ENCODE results near the gene VSIG8.

Gene VSIG8

GRCh38 chr1:159870704-159871103 is 8.2 kb upstream of the VSIG8 start:
- Histone ChIP-seq H3K9me3 (ENCODE audit: control insufficient read depth, low read length) (no peaks in the 10 kb centered on the region), H3K27ac (ENCODE audit: insufficient read depth, low read length, poor library complexity, severe bottlenecking) (no peak overlapping the region), H3K36me3 (ENCODE audit: control insufficient read depth, insufficient read depth, low read length) (no peaks in the 10 kb centered on the region), H3K4me3 (ENCODE audit: insufficient read depth, low read depth, low read length, poor library complexity, severe bottlenecking) (no peak overlapping the region), H3K27me3 (replicated peaks; ENCODE audit: control insufficient read depth, insufficient read depth, low read length, poor library complexity, severe bottlenecking) (no peaks in the 10 kb centered on the region), H3K4me1 (ENCODE audit: control insufficient read depth, insufficient read depth, low read length, poor library complexity, severe bottlenecking) (peaks cover 2% of the 10 kb centered on the region)
- no peak for DNase-seq

GRCh38 chr1:159869607-159870006 is 7.2 kb upstream of the VSIG8 start:
- Histone ChIP-seq H3K4me1 (ENCODE audit: control insufficient read depth, insufficient read depth, low read length, poor library complexity, severe bottlenecking) (peaks cover 2% of the 10 kb centered on the region), H3K9me3 (ENCODE audit: control insufficient read depth, low read length) (no peaks in the 10 kb centered on the region), H3K36me3 (ENCODE audit: control insufficient read depth, insufficient read depth, low read length) (no peaks in the 10 kb centered on the region), H3K4me3 (ENCODE audit: insufficient read depth, low read depth, low read length, poor library complexity, severe bottlenecking) (no peak overlapping the region), H3K27ac (ENCODE audit: insufficient read depth, low read length, poor library complexity, severe bottlenecking) (no peak overlapping the region), H3K27me3 (replicated peaks; ENCODE audit: control insufficient read depth, insufficient read depth, low read length, poor library complexity, severe bottlenecking) (no peaks in the 10 kb centered on the region)
- no peak for DNase-seq

GRCh38 chr1:159869173-159869572 is 6.7 kb upstream of the VSIG8 start:
- Histone ChIP-seq H3K4me1 (ENCODE audit: control insufficient read depth, insufficient read depth, low read length, poor library complexity, severe bottlenecking) (peaks cover 2% of the 10 kb centered on the region), H3K4me3 (ENCODE audit: insufficient read depth, low read depth, low read length, poor library complexity, severe bottlenecking) (no peak overlapping the region), H3K27me3 (replicated peaks; ENCODE audit: control insufficient read depth, insufficient read depth, low read length, poor library complexity, severe bottlenecking) (no peaks in the 10 kb centered on the region), H3K27ac (ENCODE audit: insufficient read depth, low read length, poor library complexity, severe bottlenecking) (no peak overlapping the region), H3K36me3 (ENCODE audit: control insufficient read depth, insufficient read depth, low read length) (no peaks in the 10 kb centered on the region), H3K9me3 (ENCODE audit: control insufficient read depth, low read length) (no peaks in the 10 kb centered on the region)
- DNase-seq, result no peak

- DNase-seq, result no peak
- H3K4me3 ChIP-seq (ENCODE audit: insufficient read depth, low read depth, low read length, poor library complexity, severe bottlenecking), result no peak overlapping the region
- no peaks in the 10 kb centered on the region for H3K27me3 ChIP-seq (replicated peaks; ENCODE audit: control insufficient read depth, insufficient read depth, low read length, poor library complexity, severe bottlenecking)
- peaks cover 2% of the 10 kb centered on the region for H3K4me1 ChIP-seq (ENCODE audit: control insufficient read depth, insufficient read depth, low read length, poor library complexity, severe bottlenecking)
- H3K36me3 ChIP-seq (ENCODE audit: control insufficient read depth, insufficient read depth, low read length), result no peaks in the 10 kb centered on the region
- no peaks in the 10 kb centered on the region for H3K9me3 ChIP-seq (ENCODE audit: control insufficient read depth, low read length)
- H3K27ac ChIP-seq (ENCODE audit: insufficient read depth, low read length, poor library complexity, severe bottlenecking), result no peak overlapping the region
Measured at GRCh38 chr1:159868766-159869165, 6.3 kb upstream of the VSIG8 start.

- Histone ChIP-seq H3K27ac (ENCODE audit: insufficient read depth, low read length, poor library complexity, severe bottlenecking) (no peak overlapping the region), H3K4me3 (ENCODE audit: insufficient read depth, low read depth, low read length, poor library complexity, severe bottlenecking) (no peak overlapping the region), H3K9me3 (ENCODE audit: control insufficient read depth, low read length) (no peaks in the 10 kb centered on the region), H3K4me1 (ENCODE audit: control insufficient read depth, insufficient read depth, low read length, poor library complexity, severe bottlenecking) (peaks cover 2% of the 10 kb centered on the region), H3K36me3 (ENCODE audit: control insufficient read depth, insufficient read depth, low read length) (no peaks in the 10 kb centered on the region), H3K27me3 (replicated peaks; ENCODE audit: control insufficient read depth, insufficient read depth, low read length, poor library complexity, severe bottlenecking) (no peaks in the 10 kb centered on the region)
- no peak for DNase-seq
Measured at GRCh38 chr1:159867664-159868026, 5.2 kb upstream of the VSIG8 start.

GRCh38 chr1:159866905-159867663 is 4.6 kb upstream of the VSIG8 start:
- H3K27me3 ChIP-seq (replicated peaks; ENCODE audit: control insufficient read depth, insufficient read depth, low read length, poor library complexity, severe bottlenecking), result no peaks in the 10 kb centered on the region
- peaks cover 2% of the 10 kb centered on the region for H3K4me1 ChIP-seq (ENCODE audit: control insufficient read depth, insufficient read depth, low read length, poor library complexity, severe bottlenecking)
- no peak for DNase-seq
- H3K4me3 ChIP-seq (ENCODE audit: insufficient read depth, low read depth, low read length, poor library complexity, severe bottlenecking), result no peak overlapping the region
- H3K36me3 ChIP-seq (ENCODE audit: control insufficient read depth, insufficient read depth, low read length), result no peaks in the 10 kb centered on the region
- H3K27ac ChIP-seq (ENCODE audit: insufficient read depth, low read length, poor library complexity, severe bottlenecking), result no peak overlapping the region
- no peaks in the 10 kb centered on the region for H3K9me3 ChIP-seq (ENCODE audit: control insufficient read depth, low read length)

GRCh38 chr1:159866066-159866465 is 3.6 kb upstream of the VSIG8 start:
- H3K36me3 ChIP-seq (ENCODE audit: control insufficient read depth, insufficient read depth, low read length), result no peaks in the 10 kb centered on the region
- no peaks in the 10 kb centered on the region for H3K9me3 ChIP-seq (ENCODE audit: control insufficient read depth, low read length)
- H3K4me1 ChIP-seq (ENCODE audit: control insufficient read depth, insufficient read depth, low read length, poor library complexity, severe bottlenecking), result peaks cover 2% of the 10 kb centered on the region
- no peak for DNase-seq
- H3K4me3 ChIP-seq (ENCODE audit: insufficient read depth, low read depth, low read length, poor library complexity, severe bottlenecking), result no peak overlapping the region
- no peak overlapping the region for H3K27ac ChIP-seq (ENCODE audit: insufficient read depth, low read length, poor library complexity, severe bottlenecking)
- H3K27me3 ChIP-seq (replicated peaks; ENCODE audit: control insufficient read depth, insufficient read depth, low read length, poor library complexity, severe bottlenecking), result no peaks in the 10 kb centered on the region

GRCh38 chr1:159864262-159864661 is 1.8 kb upstream of the VSIG8 start:
- Histone ChIP-seq H3K27ac (ENCODE audit: insufficient read depth, low read length, poor library complexity, severe bottlenecking) (no peak overlapping the region), H3K4me1 (ENCODE audit: control insufficient read depth, insufficient read depth, low read length, poor library complexity, severe bottlenecking) (peaks cover 2% of the 10 kb centered on the region), H3K4me3 (ENCODE audit: insufficient read depth, low read depth, low read length, poor library complexity, severe bottlenecking) (no peak overlapping the region), H3K9me3 (ENCODE audit: control insufficient read depth, low read length) (no peaks in the 10 kb centered on the region), H3K36me3 (ENCODE audit: control insufficient read depth, insufficient read depth, low read length) (no peaks in the 10 kb centered on the region), H3K27me3 (replicated peaks; ENCODE audit: control insufficient read depth, insufficient read depth, low read length, poor library complexity, severe bottlenecking) (no peaks in the 10 kb centered on the region)
- no peak for DNase-seq

- Histone ChIP-seq H3K9me3 (ENCODE audit: control insufficient read depth, low read length) (no peaks in the 10 kb centered on the region), H3K36me3 (ENCODE audit: control insufficient read depth, insufficient read depth, low read length) (no peaks in the 10 kb centered on the region), H3K4me1 (ENCODE audit: control insufficient read depth, insufficient read depth, low read length, poor library complexity, severe bottlenecking) (peaks cover 2% of the 10 kb centered on the region), H3K27ac (ENCODE audit: insufficient read depth, low read length, poor library complexity, severe bottlenecking) (no peak overlapping the region), H3K4me3 (ENCODE audit: insufficient read depth, low read depth, low read length, poor library complexity, severe bottlenecking) (no peak overlapping the region), H3K27me3 (replicated peaks; ENCODE audit: control insufficient read depth, insufficient read depth, low read length, poor library complexity, severe bottlenecking) (no peaks in the 10 kb centered on the region)
- no peak for DNase-seq
Measured at GRCh38 chr1:159862031-159862430, 426 bp downstream of the VSIG8 start.

- Histone ChIP-seq H3K9me3 (ENCODE audit: control insufficient read depth, low read length) (no peaks in the 10 kb centered on the region), H3K36me3 (ENCODE audit: control insufficient read depth, insufficient read depth, low read length) (no peaks in the 10 kb centered on the region), H3K4me1 (ENCODE audit: control insufficient read depth, insufficient read depth, low read length, poor library complexity, severe bottlenecking) (no peaks in the 10 kb centered on the region), H3K4me3 (ENCODE audit: insufficient read depth, low read depth, low read length, poor library complexity, severe bottlenecking) (no peak overlapping the region), H3K27me3 (replicated peaks; ENCODE audit: control insufficient read depth, insufficient read depth, low read length, poor library complexity, severe bottlenecking) (no peaks in the 10 kb centered on the region), H3K27ac (ENCODE audit: insufficient read depth, low read length, poor library complexity, severe bottlenecking) (no peak overlapping the region)
- DNase-seq, result no peak
Measured at GRCh38 chr1:159861218-159861617, 1.2 kb downstream of the VSIG8 start.

Measured in effector memory CD4-positive, alpha-beta T cell (primary cell).